ENCODE data around the gene ZGPAT. TPM values are rescaled to one million over a fixed set of nuclear protein-coding genes. Genes with fewer than 3 reads are reported as not detected.

The ZGPAT gene
- total and polyA plus RNA-seq, 9 of the 15 experiments (the other 6 are each of a cell fraction or from before 2014, with no cell fraction given): 0.14 to 26.6 (median 7.4) TPM

DNA sequence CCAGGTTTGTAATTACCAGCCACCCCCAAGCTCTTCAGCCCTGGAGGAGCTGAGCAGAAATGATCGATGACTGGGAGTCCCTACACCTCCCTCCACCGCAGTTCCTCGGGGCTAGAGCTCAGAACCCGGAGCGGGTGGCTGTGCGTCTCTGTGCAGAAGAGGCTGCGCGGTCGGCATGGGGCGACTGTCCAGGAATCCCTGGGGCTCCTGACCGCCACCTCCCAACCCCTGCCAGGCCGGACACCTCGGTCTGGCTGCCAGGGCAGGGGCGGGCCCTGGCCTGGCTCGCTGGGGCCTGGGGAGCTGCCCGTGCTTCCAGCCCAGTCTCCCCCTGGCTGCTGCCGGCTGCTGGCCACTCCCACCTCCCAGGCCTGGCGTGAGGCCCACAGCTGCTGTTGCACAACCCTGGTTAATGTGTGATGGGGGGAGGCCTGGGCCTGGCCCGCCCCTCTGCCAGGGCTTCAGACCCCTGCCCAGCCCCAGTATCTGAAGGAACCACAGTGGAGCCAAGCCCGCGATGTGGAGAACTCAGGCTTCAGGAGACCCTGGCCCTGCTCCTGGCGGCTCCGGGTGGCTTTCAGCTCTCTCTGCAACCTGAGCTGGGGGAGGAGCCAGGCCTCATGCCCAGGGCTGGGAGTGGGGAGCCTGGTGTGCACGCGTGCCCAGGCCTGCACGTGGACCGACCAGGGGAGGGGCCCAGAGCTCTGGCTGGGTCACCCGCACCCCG is 33.0 kb downstream of the ZGPAT start (continued):
- TF ChIP-seq HMBOX1 (IDR thresholded peaks at IDR 0.05): no peak
- TF ChIP-seq SRSF1 (IDR thresholded peaks at IDR 0.05; ENCODE audit: low read depth, low read length): no peak
- no peak for TF ChIP-seq FIP1L1 (IDR thresholded peaks at IDR 0.05; ENCODE audit: low read depth, low read length, poor library complexity, severe bottlenecking)
- TF ChIP-seq JUNB (CRISPR knock-in tag; conservative IDR thresholded peaks at IDR 0.05): no peak
- no peak for TF ChIP-seq ETS1 (conservative IDR thresholded peaks at IDR 0.05; ENCODE audit: control insufficient read depth, low read depth, low read length)
- no peak for TF ChIP-seq ZNF512 (tag; IDR thresholded peaks at IDR 0.05)
- no peak for TF ChIP-seq CBX3 (IDR thresholded peaks at IDR 0.05; ENCODE audit: borderline replicate concordance in 1 of 2, low read length in 2 of 2)
- TF ChIP-seq ZNF384 (IDR thresholded peaks at IDR 0.05; ENCODE audit: low read depth, low read length): no peak
- no peak for TF ChIP-seq CBX1 (IDR thresholded peaks at IDR 0.05; ENCODE audit: low read depth)
- TF ChIP-seq ZKSCAN8 (CRISPR knock-in tag; IDR thresholded peaks at IDR 0.05): no peak
- no peak for TF ChIP-seq TGIF2 (CRISPR knock-in tag; IDR thresholded peaks at IDR 0.05)
- no peak for TF ChIP-seq ZNF124 (CRISPR knock-in tag; IDR thresholded peaks at IDR 0.05)
- TF ChIP-seq CAMTA2 (CRISPR knock-in tag; conservative IDR thresholded peaks at IDR 0.05): no peak
- no peak for TF ChIP-seq NR3C1 (CRISPR knock-in tag; IDR thresholded peaks at IDR 0.05)
- no peak for TF ChIP-seq ASH1L (IDR thresholded peaks at IDR 0.05; ENCODE audit: borderline replicate concordance, low read depth, partially characterized antibody)
- TF ChIP-seq CBX8 (IDR thresholded peaks at IDR 0.05; ENCODE audit: borderline replicate concordance, extremely low read depth, low read depth, low read length, poor library complexity, severe bottlenecking): no peak
- no peak for TF ChIP-seq ZNF444 (CRISPR knock-in tag; IDR thresholded peaks at IDR 0.05)
- no peak for TF ChIP-seq PCBP1 (IDR thresholded peaks at IDR 0.05; ENCODE audit: low read depth, low read length, poor library complexity, severe bottlenecking)
- TF ChIP-seq SAFB2 (IDR thresholded peaks at IDR 0.05; ENCODE audit: borderline replicate concordance, low read depth, low read length, severe bottlenecking): no peak
- TF ChIP-seq ZNF311 (CRISPR knock-in tag; IDR thresholded peaks at IDR 0.05): no peak
- TF ChIP-seq SMAD1 (IDR thresholded peaks at IDR 0.05; ENCODE audit: low read depth, low read length, partially characterized antibody): peak; percentile 24
- no peak for TF ChIP-seq ZNF146 (CRISPR knock-in tag; IDR thresholded peaks at IDR 0.05; ENCODE audit: unreplicated experiment)
- TF ChIP-seq MCM7 (IDR thresholded peaks at IDR 0.05): no peak
- no peak for TF ChIP-seq ZNF253 (CRISPR knock-in tag; conservative IDR thresholded peaks at IDR 0.05)
